Measurements from ENCODE around the gene FGG. TPM values are rescaled to one million over a fixed set of nuclear protein-coding genes. Genes with fewer than 3 reads are reported as not detected.
A peak's percentile ranks its signal among the peaks of the same experiment; 100 is the strongest.

FGG gene
- total and polyA plus RNA-seq, 2 of the 13 experiments (the other 11 are each of a cell fraction or from before 2014, with no cell fraction given): 1,037 to 2,423 TPM

GRCh38 chr4:154595807-154596206 is 16.6 kb downstream of the FGG start (continued):
- TF ChIP-seq ZNF281 (CRISPR knock-in tag; IDR thresholded peaks at IDR 0.05; ENCODE audit: borderline replicate concordance): peak; percentile 17; the same call in 1 of the 2 replicates
- peak; percentile 62; the same call in 1 of the 2 replicates for TF ChIP-seq RXRA (CRISPR knock-in tag; IDR thresholded peaks at IDR 0.05)
- peak; percentile 93; the same call in 1 of the 2 replicates for TF ChIP-seq MBD4 (IDR thresholded peaks at IDR 0.05; ENCODE audit: borderline replicate concordance, low read length)
- TF ChIP-seq NR2F2 (IDR thresholded peaks at IDR 0.05; ENCODE audit: borderline replicate concordance, low read depth): peak; percentile 85
- no peak for TF ChIP-seq ZNF484 (CRISPR knock-in tag; IDR thresholded peaks at IDR 0.05; ENCODE audit: borderline replicate concordance, low read depth)
- no peak for TF ChIP-seq HES4 (CRISPR knock-in tag; IDR thresholded peaks at IDR 0.05; ENCODE audit: borderline replicate concordance)
- TF ChIP-seq NRL (CRISPR knock-in tag; IDR thresholded peaks at IDR 0.05; ENCODE audit: borderline replicate concordance): no peak
- peak in 1 of 2 experiments; percentile 92; a peak in 2 of 4 replicates for TF ChIP-seq KLF16 (CRISPR knock-in tag; IDR thresholded peaks at IDR 0.05)
- TF ChIP-seq SMAD3 (CRISPR knock-in tag; IDR thresholded peaks at IDR 0.05): 0 out of 2 replicates have a peak, but pooled peaks have one; percentile 27
- TF ChIP-seq, protein P1, sequence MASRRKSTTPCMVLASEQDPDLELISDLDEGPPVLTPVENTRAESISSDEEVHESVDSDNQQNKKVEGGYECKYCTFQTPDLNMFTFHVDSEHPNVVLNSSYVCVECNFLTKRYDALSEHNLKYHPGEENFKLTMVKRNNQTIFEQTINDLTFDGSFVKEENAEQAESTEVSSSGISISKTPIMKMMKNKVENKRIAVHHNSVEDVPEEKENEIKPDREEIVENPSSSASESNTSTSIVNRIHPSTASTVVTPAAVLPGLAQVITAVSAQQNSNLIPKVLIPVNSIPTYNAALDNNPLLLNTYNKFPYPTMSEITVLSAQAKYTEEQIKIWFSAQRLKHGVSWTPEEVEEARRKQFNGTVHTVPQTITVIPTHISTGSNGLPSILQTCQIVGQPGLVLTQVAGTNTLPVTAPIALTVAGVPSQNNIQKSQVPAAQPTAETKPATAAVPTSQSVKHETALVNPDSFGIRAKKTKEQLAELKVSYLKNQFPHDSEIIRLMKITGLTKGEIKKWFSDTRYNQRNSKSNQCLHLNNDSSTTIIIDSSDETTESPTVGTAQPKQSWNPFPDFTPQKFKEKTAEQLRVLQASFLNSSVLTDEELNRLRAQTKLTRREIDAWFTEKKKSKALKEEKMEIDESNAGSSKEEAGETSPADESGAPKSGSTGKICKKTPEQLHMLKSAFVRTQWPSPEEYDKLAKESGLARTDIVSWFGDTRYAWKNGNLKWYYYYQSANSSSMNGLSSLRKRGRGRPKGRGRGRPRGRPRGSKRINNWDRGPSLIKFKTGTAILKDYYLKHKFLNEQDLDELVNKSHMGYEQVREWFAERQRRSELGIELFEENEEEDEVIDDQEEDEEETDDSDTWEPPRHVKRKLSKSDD (CRISPR knock-in tag; IDR thresholded peaks at IDR 0.05; ENCODE audit: low read depth): peak; percentile 58; the same call in 1 of the 2 replicates
- no peak for TF ChIP-seq IKZF4 (CRISPR knock-in tag; IDR thresholded peaks at IDR 0.05; ENCODE audit: borderline replicate concordance, low read depth, not compliant biosample characterization)
- peak; percentile 57; the same call in 1 of the 2 replicates for TF ChIP-seq SIX1 (CRISPR knock-in tag; IDR thresholded peaks at IDR 0.05; ENCODE audit: borderline replicate concordance)
- no peak for TF ChIP-seq ZNF879 (CRISPR knock-in tag; IDR thresholded peaks at IDR 0.05)
- no peak for TF ChIP-seq PREB (CRISPR knock-in tag; IDR thresholded peaks at IDR 0.05)
- TF ChIP-seq ZNF564 (CRISPR knock-in tag; IDR thresholded peaks at IDR 0.05): 0 out of 2 replicates have a peak, but pooled peaks have one; percentile 27
- TF ChIP-seq GABPA (IDR thresholded peaks at IDR 0.05; ENCODE audit: low read depth, low read length): no peak
- TF ChIP-seq GABPA (CRISPR knock-in tag; IDR thresholded peaks at IDR 0.05; ENCODE audit: low read depth): peak; percentile 12; the same call in 1 of the 2 replicates
- peak; percentile 77 for TF ChIP-seq TCF7 (IDR thresholded peaks at IDR 0.05; ENCODE audit: low read depth)
- no peak for TF ChIP-seq MAFG (CRISPR knock-in tag; IDR thresholded peaks at IDR 0.05)

Measured in HepG2 (cell line).